HG03175 (cell line): ENCODE measurements around the gene EIF3I.

Experiments used
- ATAC-seq: cut with Tn5 transposase; IDR thresholded peaks from one replicate; pipeline ENCODE4 v1.9.1; 2021; ENCODE audit warnings: mild to moderate bottlenecking, moderate library complexity; ENCODE audit not compliant: unreplicated experiment

The EIF3I gene

DNA sequence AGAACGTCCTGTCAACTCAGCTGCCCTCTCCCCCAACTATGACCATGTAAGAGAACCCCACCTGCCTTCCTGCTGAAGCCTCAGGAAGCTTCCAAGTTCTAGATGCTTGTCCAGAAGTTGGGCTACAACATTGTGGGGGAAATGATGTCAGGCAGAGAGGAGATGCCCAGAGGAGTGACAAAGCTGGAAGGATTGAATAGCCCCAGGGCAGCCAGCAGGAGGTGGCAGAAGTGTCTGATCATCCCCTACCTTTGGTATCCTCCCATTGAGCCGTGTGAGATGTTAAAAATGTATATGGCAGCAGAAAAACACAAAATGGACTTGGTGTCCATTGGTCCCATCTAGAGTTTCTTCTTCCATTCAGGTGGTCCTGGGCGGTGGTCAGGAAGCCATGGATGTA lies 6.6 kb downstream of the EIF3I start:
- ATAC-seq: no peak

- no peak for ATAC-seq
These were observed 9.7 kb downstream of the EIF3I start for GRCh38 chr1:32231843-32232432.

GRCh38 chr1:32232558-32233304 lies 10.5 kb downstream of the EIF3I start:
- ATAC-seq: no peak

DNA sequence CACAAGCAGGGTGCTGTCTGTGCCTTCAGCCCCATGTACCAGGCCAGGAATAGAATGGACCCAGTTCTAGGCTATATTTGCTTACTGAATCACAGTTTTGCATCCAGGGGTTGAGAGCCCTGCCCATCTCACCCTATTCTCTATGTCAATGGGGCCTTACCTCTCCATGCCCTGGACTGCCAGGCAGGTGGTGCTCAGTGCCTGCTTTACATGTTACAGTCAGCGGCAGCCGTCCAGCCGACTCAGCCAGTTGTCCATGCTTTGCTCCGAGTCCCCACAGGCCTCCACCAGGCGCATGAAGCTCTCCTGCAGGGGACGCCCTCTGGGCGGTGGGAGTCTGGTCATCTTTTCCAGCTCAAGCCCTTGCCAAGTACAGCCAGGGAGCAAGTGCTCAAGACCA lies 12.6 kb downstream of the EIF3I start:
- ATAC-seq: no peak

GRCh38 chr1:32239337-32239736 lies 17.1 kb downstream of the EIF3I start:
- ATAC-seq: no peak

- ATAC-seq: no peak
These were observed 17.6 kb downstream of the EIF3I start for GRCh38 chr1:32239790-32240139.

GRCh38 chr1:32240140-32240951 lies 18.1 kb downstream of the EIF3I start:
- ATAC-seq: no peak

DNA sequence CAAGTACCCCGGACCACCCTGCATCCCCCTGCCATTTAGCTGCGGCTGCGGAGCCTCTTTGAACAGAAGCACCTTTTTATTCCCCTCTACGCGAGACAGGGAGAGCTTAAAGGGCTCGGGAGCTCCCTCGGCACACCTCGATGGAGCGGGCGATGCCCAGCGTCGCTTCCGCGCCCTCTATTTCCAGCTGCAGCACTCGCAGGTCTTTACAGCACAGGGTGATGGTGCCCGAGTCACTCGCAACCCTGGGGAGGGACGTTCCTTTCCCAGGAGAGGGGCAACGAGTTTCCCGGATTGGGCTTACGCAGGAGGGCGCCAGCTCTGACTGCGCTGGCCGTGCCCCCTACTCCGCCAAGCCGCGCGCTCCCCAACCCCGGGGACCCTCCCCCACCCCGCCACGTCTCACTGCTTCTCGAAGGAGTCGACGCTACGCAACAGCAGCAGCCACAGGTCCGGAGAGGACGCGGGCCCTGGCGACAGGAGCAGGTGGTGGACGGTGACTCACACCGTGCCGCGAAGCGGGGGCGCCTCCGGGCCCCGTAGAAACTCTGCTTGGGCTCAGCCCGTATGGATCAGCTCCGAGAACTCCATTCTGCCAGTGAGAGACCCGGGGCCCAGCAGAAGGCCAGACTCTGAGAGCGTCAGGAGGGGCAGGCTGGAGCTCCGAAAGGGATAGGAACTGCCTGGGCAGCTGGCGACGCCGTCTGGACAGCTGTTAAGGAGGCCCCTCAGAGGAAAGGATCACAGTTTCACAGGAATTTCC lies 19.0 kb downstream of the EIF3I start:
- ATAC-seq: no peak

- ATAC-seq: no peak
These were observed 20.2 kb downstream of the EIF3I start for GRCh38 chr1:32242341-32242851.

DNA sequence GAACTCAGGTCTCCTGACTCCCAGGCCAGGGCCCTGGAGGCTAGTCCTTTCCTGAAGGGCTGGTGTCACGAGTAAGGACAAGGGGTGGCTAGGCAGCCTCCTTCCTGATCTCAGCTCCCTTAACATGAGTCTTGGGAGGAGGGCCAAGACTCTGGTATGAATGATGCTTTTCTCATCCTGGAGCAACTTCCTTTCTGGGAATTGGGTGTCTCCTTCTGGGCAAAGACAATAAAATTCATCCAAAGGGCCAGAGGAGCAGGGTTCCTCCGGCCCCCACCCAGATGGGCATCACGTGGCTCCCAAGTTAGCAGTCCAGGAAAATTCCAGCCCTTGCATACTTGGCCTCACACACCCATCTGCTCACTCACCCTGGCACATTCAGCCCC lies 24.7 kb downstream of the EIF3I start, which contains the start of gene FAM167B:
Gene FAM167B (plus strand): TSS at position 335 of the 386 bp plus-strand sequence. CDS start 200 bp downstream, outside the sequence.
- ATAC-seq: no peak

DNA sequence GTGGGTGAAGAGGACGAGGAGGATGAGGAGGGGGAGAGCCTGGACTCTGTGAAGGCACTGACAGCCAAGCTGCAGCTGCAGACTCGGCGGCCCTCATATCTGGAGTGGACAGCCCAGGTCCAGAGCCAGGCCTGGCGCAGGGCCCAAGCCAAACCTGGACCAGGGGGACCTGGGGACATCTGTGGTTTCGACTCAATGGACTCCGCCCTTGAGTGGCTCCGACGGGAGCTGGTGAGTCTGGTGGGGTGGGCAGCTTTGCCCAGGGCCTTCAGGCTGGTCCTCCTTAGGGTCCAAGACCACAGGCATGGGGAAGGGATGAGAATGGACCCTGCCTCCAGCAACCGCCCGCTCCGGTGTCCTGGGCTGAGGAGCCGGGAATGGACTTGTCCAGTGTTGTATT lies 25.2 kb downstream of the EIF3I start:
- no peak for ATAC-seq

DNA sequence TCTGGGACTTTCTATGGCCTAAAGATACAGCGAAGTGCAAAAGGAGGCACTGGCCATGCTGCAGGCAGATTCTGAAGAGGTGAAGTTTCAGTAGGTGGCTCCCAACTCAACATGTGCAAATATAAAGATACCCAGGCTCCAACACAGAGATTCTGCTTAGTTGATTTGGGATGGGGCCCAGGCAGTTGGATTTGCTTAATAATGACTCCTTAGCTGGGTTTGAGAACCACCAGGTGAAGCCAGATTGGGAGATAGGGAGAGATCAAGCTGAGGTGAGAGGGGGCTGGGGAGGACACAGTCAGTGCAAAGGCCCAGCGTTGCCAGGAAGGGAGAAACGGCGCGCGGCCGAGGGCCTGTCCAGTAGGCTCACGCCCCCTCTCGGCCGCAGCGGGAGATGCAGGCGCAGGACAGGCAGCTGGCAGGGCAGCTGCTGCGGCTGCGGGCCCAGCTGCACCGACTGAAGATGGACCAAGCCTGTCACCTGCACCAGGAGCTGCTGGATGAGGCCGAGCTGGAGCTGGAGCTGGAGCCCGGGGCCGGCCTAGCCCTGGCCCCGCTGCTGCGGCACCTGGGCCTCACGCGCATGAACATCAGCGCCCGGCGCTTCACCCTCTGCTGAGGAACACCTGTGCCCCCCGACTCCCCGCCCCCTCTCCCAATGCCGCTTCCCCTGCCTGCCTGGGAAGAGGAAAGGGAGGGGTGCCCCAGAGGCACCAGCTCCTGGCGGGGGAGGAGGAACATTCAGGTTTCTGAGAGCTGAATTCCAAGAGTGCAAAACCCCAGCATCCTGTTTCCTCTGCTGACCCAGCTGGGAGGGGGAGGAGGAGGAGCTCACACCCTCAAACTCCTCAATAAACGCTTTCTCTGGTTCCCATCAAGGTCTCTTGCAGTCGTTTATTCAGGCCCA lies 26.0 kb downstream of the EIF3I start:
- ATAC-seq: peak; percentile 29

DNA sequence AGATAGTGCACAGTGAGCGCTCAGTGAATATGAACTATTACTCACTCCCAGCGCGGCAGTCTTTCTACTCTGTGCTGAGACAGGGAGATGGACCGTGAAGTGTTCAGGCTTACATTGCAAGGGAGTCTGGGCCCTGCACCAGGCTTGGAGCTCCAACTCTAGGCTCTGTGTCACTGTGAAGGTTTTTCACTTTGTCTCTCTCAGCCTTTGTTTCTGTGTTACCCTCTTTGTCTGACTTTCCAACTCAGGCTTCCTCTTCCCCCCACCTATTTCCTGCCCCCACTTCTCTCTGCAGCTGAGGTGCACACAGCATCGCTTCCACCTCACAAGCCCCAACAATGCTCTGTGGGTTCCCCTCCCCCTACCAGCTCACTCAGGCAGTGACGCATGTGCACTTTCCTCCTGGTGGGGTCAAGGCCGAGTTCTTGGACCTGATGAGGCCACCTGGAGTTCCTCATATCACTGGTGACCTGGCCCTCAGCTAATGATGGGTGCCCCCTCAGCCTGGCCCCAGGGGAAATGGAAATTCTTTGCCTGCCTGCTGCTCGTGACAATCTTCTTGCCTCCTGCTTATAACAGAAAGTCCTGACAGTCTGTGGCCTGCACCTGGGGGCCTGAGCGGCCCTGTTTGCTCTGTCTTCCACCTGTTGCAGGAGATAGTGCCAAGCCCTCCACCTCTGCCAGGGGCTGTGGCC lies 27.8 kb downstream of the EIF3I start:
- peak; percentile 62 for ATAC-seq

- peak; percentile 22 for ATAC-seq
These were observed 28.9 kb downstream of the EIF3I start, which contains the start of gene LCK for GRCh38 chr1:32250893-32251716. Gene LCK (plus strand): TSS chr1:32251265. CDS start chr1:32274330, 23,065 bp downstream.

- no peak for ATAC-seq
These were observed 33.2 kb downstream of the EIF3I start for GRCh38 chr1:32255072-32256071.

DNA sequence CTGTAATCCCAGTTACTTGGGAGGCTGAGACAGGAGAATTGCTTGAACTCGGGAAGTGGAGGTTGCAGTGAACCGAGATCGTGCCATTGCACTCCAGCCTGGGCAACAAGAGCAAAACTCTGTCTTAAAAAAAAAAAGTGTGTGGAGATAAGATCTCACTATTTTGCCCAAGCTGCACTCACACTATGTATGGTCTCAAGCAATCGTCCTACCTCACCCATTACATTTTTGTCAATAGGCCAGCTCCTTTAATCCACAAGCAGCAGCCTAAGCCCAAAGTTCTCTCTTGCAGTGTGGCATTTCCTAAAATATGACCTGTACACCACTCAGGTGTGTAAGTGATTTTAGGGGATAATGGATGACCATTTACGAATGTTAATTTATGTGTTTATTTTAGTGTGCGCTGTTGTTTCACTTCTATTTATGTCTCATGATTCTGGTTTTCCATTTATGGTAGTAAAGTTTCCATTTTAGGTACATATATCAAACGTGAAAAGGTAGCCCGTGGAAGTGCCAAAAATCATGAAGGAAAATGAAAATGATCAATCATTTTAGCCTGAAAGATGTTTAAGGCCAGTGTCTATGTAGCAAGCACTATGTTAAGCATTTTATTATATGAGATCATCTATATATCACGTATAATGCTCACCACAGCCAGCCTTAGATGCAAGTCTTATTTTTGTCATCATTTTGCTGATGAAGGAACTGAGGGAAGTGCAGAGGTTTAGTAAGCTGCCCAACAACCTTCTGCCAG lies 34.4 kb downstream of the EIF3I start:
- ATAC-seq: no peak

DNA sequence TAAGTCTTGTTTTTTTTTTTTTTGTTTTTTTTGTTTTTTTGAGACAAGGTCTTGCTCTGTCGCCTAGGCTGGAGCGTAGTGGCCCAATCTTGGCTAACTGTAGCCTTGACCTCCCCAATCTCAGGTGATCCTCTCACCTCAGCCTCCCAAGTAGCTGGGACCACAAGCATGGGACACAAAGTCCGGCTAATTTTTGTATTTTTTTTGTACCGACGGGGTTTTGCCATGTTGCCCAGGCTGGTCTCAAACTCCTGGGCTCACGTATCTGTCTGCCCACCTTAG lies 35.0 kb downstream of the EIF3I start:
- no peak for ATAC-seq
